Uterus (tissue), 2 donors: ENCODE results near the gene DYRK2.

Experiments used
- POLR2A ChIP-seq, 2 donors: fragments of 450-650 bp; IDR thresholded peaks; one replicate each; pipeline ENCODE4 v1.6.1; 2016; ENCODE audit warnings: antibody characterized with exemption in 2 of 2, mild to moderate bottlenecking in 1 of 2, moderate library complexity in 1 of 2
- TF ChIP-seq, protein P1 (sequence below), 4 experiments: fragments of 200-600 bp in 2 of 4; fragments of 450-650 bp in 2 of 4; sonication (generic) in 2 of 4; IDR thresholded peaks; one replicate each; pipeline ENCODE4 v1.5.1; 2016 to 2019; ENCODE audit warnings: antibody characterized with exemption in 4 of 4, mild to moderate bottlenecking in 2 of 4, moderate library complexity in 1 of 4

DNA sequence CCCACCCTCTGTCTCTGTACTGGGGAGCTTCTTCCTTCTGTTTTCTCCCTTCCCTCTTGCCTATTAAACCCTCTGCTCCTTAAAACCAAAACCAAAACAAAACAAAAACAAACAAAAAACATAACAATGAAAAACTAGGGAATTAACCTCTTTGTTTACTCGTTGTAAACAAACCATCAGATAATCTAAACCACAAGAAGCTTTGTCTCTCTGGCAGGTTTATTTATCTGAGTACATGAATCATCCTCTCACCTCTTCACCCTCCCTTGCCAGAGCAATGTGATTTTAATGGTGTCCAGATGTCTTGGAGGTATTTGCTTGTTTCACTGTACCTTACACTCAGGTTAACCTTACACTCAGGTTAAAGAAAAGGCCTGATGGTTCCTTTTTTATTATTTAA lies 66.1 kb downstream of the DYRK2 start:
- TF ChIP-seq, protein P1, sequence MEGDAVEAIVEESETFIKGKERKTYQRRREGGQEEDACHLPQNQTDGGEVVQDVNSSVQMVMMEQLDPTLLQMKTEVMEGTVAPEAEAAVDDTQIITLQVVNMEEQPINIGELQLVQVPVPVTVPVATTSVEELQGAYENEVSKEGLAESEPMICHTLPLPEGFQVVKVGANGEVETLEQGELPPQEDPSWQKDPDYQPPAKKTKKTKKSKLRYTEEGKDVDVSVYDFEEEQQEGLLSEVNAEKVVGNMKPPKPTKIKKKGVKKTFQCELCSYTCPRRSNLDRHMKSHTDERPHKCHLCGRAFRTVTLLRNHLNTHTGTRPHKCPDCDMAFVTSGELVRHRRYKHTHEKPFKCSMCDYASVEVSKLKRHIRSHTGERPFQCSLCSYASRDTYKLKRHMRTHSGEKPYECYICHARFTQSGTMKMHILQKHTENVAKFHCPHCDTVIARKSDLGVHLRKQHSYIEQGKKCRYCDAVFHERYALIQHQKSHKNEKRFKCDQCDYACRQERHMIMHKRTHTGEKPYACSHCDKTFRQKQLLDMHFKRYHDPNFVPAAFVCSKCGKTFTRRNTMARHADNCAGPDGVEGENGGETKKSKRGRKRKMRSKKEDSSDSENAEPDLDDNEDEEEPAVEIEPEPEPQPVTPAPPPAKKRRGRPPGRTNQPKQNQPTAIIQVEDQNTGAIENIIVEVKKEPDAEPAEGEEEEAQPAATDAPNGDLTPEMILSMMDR (IDR thresholded peaks at IDR 0.05) = no peak
- TF ChIP-seq POLR2A (IDR thresholded peaks at IDR 0.05) = no peak
